ENCODE measurements around the gene GSN.

Gene GSN

DNA sequence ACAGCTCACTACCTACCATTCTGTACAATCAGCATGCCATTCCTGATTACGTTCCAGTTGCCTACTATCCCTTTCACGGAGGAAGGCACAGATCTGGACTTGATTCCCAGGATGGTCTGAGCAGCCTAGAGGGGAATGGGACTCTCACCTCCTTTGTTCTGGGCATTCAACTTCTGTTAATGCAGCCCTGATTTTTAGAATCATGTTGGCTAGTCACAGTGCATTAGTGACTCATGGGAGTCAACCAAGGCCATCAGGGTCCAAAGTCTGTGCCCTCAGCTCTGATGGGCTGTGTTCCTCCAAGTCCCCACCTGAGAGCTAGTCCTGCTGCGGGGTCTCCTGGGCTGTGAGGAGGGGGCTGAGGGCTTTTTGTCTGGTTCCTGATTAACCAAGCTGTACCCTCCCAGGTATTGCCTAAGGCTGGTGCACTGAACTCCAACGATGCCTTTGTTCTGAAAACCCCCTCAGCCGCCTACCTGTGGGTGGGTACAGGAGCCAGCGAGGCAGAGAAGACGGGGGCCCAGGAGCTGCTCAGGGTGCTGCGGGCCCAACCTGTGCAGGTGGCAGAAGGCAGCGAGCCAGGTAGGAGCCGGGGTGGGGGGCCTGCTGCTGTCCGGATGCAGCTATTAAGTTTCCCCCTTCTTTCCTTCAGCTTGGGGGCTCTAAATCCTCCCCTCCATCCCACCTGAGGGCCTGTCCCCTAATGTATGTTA, 59.1 kb downstream of the GSN start:
- Histone ChIP-seq H3K4me3 (ENCODE audit: low read length) (no peak overlapping the region), H3K4me2 (ENCODE audit: low read length) (no peak overlapping the region), H3K9me3 (ENCODE audit: control insufficient read depth, insufficient read depth, low read length) (no peaks in the 10 kb centered on the region), H3K79me2 (ENCODE audit: control insufficient read depth, low read length) (no peaks in the 10 kb centered on the region), H3K4me1 (ENCODE audit: control insufficient read depth, low read length) (no peaks in the 10 kb centered on the region), H4K20me1 (ENCODE audit: control insufficient read depth, insufficient read depth, low read depth, low read length) (no peaks in the 10 kb centered on the region), H3F3A (ENCODE audit: control insufficient read depth, insufficient read depth) (no peaks in the 10 kb centered on the region), H3K27me3 (ENCODE audit: control insufficient read depth, low read length) (no peaks in the 10 kb centered on the region), H3K9me2 (replicated peaks; ENCODE audit: control insufficient read depth, low read length) (no peaks in the 10 kb centered on the region), H3K27ac (ENCODE audit: low read depth, low read length) (no peak overlapping the region), H3K36me3 (ENCODE audit: control insufficient read depth, low read length) (no peaks in the 10 kb centered on the region)
- TF ChIP-seq, protein P1, sequence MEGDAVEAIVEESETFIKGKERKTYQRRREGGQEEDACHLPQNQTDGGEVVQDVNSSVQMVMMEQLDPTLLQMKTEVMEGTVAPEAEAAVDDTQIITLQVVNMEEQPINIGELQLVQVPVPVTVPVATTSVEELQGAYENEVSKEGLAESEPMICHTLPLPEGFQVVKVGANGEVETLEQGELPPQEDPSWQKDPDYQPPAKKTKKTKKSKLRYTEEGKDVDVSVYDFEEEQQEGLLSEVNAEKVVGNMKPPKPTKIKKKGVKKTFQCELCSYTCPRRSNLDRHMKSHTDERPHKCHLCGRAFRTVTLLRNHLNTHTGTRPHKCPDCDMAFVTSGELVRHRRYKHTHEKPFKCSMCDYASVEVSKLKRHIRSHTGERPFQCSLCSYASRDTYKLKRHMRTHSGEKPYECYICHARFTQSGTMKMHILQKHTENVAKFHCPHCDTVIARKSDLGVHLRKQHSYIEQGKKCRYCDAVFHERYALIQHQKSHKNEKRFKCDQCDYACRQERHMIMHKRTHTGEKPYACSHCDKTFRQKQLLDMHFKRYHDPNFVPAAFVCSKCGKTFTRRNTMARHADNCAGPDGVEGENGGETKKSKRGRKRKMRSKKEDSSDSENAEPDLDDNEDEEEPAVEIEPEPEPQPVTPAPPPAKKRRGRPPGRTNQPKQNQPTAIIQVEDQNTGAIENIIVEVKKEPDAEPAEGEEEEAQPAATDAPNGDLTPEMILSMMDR (IDR thresholded peaks at IDR 0.05; ENCODE audit: low read depth, low read length, poor library complexity, severe bottlenecking) = no peak
- no peak for TF ChIP-seq EZH2phosphoT487 (IDR thresholded peaks at IDR 0.05; ENCODE audit: borderline replicate concordance, low read length)

DNA sequence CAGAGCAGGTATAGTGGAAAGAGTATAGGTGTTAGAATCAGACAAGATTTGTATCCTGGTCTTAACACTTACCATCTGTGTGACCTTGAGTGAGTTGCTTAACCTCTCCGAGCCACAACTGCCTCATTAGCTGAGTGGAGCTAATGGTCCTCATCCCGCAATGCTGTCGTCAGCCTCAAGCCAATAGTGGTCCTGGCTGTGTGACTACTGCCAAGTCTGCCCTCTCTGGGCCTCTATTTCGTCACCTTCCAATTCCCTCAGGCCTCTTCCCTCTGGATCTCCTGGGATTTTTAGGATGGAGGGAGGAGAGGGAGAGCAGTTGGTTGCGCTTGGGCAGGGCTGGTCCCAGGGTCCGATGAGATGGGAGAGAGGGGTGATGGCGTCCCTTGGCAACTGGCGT, 60.5 kb downstream of the GSN start:
- H3K79me2 ChIP-seq (ENCODE audit: control insufficient read depth, low read length) = no peaks in the 10 kb centered on the region
- no peaks in the 10 kb centered on the region for H3K9me2 ChIP-seq (replicated peaks; ENCODE audit: control insufficient read depth, low read length)
- H3K4me3 ChIP-seq (ENCODE audit: low read length) = no peak overlapping the region
- no peaks in the 10 kb centered on the region for H3K36me3 ChIP-seq (ENCODE audit: control insufficient read depth, low read length)
- no peak overlapping the region for H3K4me2 ChIP-seq (ENCODE audit: low read length)
- TF ChIP-seq EZH2phosphoT487 (IDR thresholded peaks at IDR 0.05; ENCODE audit: borderline replicate concordance, low read length) = no peak
- TF ChIP-seq, protein P1 (IDR thresholded peaks at IDR 0.05; ENCODE audit: low read depth, low read length, poor library complexity, severe bottlenecking) = no peak
- H3K27ac ChIP-seq (ENCODE audit: low read depth, low read length) = no peak overlapping the region
- H3F3A ChIP-seq (ENCODE audit: control insufficient read depth, insufficient read depth) = no peaks in the 10 kb centered on the region
- no peaks in the 10 kb centered on the region for H3K4me1 ChIP-seq (ENCODE audit: control insufficient read depth, low read length)
- H3K9me3 ChIP-seq (ENCODE audit: control insufficient read depth, insufficient read depth, low read length) = no peaks in the 10 kb centered on the region
- no peaks in the 10 kb centered on the region for H4K20me1 ChIP-seq (ENCODE audit: control insufficient read depth, insufficient read depth, low read depth, low read length)
- H3K27me3 ChIP-seq (ENCODE audit: control insufficient read depth, low read length) = no peaks in the 10 kb centered on the region

DNA sequence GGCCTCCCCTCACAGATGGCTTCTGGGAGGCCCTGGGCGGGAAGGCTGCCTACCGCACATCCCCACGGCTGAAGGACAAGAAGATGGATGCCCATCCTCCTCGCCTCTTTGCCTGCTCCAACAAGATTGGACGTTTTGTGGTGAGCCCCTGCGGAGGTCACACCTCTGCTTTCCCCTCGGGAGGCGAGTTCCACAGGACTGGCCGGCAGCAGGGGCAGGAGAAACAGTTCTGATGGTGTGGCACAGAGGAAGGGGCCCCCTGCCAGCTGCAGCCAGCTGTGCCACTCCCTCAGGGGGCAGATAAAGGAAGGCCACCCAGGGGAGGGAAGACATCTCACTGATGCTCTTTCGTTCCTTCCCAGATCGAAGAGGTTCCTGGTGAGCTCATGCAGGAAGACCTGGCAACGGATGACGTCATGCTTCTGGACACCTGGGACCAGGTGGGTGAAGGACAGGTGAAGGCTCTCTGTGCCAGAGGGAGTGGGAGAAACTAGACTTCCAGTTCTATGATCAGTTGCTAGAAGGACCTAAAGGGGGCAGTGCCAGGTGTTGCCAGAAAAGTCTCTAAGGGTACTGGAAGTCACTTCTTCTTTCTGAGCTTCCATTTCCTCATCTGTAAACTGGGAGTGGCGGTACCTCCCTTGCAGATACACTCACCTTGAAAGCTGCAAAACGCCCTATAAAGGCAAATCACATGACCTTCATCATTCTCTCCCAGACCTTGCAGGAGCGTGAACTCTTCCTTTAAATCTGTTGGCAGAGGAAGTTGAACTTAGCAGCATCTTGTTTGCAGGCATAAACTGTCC, 61.1 kb downstream of the GSN start:
- Histone ChIP-seq H3K9me3 (ENCODE audit: control insufficient read depth, insufficient read depth, low read length) (no peaks in the 10 kb centered on the region), H3K27ac (ENCODE audit: low read depth, low read length) (no peak overlapping the region), H3K9me2 (replicated peaks; ENCODE audit: control insufficient read depth, low read length) (no peaks in the 10 kb centered on the region), H3K4me1 (ENCODE audit: control insufficient read depth, low read length) (no peaks in the 10 kb centered on the region), H3F3A (ENCODE audit: control insufficient read depth, insufficient read depth) (no peaks in the 10 kb centered on the region), H3K4me2 (ENCODE audit: low read length) (no peak overlapping the region), H3K79me2 (ENCODE audit: control insufficient read depth, low read length) (no peaks in the 10 kb centered on the region), H3K27me3 (ENCODE audit: control insufficient read depth, low read length) (no peaks in the 10 kb centered on the region), H4K20me1 (ENCODE audit: control insufficient read depth, insufficient read depth, low read depth, low read length) (no peaks in the 10 kb centered on the region), H3K4me3 (ENCODE audit: low read length) (no peak overlapping the region), H3K36me3 (ENCODE audit: control insufficient read depth, low read length) (no peaks in the 10 kb centered on the region)
- TF ChIP-seq, protein P1 (IDR thresholded peaks at IDR 0.05; ENCODE audit: low read depth, low read length, poor library complexity, severe bottlenecking) = no peak
- TF ChIP-seq EZH2phosphoT487 (IDR thresholded peaks at IDR 0.05; ENCODE audit: borderline replicate concordance, low read length) = no peak
